Germinal center (tissue), 1 donor: Measurements from ENCODE around the gene RPN2.
A peak's percentile ranks its signal among the peaks of the same experiment; 100 is the strongest.

ENCODE experiments used
- DNase-seq: peaks from one replicate; pipeline ENCODE4 v3.0.0; 2012; ENCODE audit warnings: mixed read lengths, low spot score

The RPN2 gene

DNA sequence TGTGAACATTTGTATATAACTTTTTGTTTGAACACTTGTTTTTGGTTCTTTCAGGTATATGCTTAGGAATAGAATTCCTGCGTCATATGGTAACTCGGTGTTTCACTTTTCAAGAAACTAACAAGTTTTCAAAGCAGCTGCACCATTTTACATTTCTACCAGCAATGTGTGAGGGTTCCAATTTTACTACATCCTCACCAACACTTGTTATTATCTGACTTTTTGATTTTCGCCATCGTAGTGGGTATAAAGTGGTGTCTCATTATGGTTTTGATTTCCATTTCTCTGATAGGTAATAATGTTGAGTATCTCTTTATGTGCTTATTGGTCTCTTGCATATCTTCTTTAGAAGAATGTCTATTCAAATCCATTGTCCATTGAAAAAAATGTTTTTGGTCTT, 39.8 kb downstream of the RPN2 start:
- no peak for DNase-seq

DNA sequence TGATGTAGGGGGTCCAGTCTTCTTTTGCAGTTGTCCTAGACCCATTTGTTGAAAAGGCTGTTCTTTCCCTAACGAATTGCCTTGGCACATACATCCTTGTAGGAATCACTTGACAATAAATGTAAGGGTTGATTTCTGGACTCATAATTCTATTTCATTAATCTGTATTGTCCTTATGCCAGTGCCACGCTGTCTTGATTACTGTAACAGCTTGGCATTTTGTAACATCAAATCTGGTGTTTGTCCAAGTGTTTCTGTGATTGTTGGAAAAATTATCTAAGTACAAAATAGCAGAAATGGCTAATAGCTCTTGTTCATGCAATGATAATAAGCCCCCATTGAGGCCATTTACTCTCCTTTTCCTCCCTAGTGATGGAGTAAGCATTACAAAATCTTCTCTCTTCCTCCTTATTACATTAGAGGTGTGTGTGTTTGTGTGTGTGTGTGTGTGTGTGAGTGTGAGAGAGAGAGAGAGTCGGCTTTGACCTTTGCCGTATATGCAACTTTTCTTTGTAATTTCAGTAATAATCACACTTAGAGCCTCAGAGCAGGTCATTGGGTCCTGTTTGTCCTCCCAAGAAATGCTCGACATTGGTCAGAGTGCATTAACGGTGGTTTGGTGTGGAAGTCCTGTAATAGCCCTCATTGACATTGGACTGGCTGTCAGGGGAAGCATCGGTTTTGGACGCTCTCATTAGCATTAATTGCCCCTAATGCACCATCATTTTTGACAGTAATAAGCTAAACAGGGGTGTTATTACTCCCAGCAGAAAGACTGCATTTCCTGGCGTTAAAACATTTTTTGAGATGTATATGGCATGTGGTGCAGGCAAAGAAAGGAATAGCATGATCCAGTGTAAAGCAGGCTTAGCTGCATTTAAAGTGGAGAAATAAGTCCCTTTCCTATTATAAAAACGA, 40.9 kb downstream of the RPN2 start:
- no peak for DNase-seq

DNA sequence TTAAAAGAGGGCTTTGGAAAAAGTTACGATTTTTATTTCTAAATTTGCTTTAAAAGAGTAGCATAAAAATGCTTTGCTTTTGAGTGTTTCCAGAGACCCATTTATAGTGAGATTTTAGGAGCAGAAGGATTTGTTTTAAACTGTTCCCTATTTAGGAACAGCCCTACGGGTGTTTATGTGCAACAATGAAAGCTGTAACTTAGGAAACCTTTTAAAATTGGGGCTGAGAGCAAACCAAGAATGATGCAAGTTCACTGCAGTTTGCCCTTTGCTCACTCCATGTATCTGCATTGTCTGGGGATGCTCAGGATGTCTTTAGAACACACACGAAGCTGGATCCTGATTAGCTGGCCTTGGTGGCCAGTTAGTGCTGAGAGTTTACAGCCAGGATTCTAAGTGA, 41.6 kb downstream of the RPN2 start:
- DNase-seq: no peak

DNA sequence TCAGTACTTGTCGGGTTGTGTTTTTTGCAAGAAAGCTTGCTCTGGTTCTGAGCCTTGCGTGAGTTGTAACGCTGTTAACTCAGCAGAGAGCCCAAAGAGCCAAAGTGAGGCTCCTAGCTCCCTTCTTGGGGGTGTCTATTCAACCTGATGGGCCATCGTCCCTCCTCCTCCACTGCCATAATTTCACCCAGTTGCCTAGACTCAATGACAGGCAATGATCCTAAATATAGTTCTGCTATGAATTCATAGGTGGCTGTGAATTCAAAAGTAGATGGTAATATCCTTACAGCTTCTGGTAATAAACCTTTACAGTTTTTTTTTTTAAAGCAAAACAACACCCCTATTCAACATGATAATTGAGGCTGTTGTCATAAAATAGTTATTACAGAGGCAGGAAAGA, 43.0 kb downstream of the RPN2 start:
- no peak for DNase-seq

DNA sequence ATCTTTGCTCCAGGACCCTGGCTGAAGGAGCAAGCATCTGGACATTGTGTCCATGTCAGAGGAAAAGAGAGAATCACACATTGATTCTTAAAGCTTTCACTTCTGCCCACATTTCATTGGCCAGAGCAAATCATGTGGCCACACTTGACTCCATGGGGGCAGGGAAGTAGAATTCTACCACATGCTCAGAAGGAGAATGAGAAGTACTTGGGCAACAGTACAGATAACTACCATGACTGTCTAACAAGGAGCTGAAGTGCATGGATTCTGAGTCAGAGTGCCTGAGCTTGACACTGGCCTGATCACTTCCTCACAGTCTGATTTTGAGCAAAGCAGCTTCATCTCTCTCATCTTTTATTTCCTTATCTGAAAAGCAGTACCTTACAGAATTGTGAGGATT, 43.9 kb downstream of the RPN2 start:
- DNase-seq: peak; percentile 14

DNA sequence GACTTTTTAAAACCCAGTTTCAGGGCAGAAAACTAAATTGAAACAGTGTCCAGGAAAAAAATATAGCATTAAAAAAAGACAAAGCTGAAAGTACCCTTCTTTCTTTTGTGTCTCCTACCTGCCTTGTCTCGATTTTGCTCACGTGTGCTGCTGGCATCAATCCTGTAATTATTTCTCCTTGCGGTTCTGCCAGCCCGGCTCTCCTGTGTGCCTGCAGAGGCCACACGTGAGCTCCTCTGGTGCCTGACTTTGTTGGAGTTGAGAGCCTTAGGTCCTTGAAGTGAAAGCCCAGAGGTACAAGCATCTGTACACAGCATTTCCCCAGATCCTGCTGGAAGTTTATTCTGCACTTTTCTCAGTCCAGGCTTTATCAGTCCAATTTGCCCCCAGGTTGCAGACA, 46.0 kb downstream of the RPN2 start:
- no peak for DNase-seq

DNA sequence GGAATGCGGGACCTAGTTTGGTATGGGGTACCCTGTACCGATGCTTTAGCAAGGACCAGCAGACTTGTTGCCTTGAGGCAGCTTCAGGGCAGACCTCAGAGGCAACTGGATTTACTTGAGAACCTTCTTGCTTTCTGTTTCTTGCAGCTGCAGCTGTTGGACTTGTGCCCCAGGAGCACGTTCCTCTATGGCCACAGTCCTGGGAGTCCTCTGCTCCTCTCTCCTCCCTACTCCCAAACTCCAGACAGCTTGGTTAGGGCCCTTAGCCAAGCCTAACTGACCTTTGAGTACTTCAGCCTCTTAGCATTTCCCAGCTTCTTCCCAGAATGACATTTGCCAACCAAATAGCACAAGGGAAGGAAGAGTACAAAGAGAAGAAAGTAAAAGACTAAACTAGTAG, 47.8 kb downstream of the RPN2 start:
- DNase-seq: no peak

DNA sequence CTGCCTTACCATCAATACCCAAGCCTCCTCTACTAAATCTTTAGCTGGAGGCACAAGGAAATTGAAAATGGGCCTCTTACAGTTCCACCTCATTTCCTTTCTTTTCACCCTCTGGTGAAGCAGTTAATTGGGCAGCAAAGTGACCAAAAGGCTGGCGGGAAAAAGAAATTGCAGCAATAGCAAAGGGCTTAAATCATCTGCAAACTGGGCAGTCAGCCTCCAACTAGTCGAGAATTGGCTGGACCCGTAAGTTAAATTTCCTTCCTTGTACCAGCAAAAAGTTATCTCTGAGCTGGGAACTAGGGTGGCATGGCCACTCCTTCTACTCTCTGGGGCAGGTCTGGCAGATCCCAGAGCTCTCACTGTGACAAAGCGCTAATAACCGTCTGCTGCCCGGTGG, 49.0 kb downstream of the RPN2 start:
- DNase-seq: no peak

DNA sequence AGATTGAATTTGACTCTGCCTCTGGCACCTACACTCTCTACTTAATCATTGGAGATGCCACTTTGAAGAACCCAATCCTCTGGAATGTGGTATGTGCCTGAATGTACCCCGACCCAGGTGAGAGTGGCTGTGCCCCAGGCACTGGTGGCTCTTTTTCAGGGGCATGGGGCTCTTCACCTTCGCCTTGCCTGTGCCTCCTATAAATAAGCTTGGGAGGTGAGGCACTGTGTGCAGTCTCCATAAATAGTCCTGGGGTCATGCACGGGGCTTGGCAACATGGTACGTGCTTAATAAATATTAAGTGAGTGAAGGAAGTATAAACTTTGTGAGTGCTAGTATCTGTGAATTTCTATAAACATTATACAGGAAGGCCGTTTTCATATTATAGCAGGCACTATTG, 49.5 kb downstream of the RPN2 start:
- DNase-seq: no peak

DNA sequence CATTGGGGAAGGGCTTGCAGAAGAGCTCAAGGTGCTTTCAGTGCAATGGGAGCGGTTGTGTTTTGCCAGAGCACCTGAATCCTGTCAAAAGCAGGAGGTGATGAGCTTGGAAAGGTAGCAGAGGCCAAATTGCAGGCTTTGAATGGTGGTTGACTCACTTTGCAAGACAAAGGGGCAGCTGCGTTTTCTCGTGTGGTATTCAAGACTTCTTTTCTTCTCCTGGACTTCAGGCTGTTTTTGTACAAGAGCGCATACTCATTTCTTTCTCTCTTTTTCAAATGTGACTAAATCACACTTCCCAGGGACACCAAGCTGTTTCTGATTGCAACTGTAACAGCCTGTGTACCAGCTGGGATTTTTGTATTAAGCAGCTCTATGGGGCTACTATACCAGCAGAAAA, 50.2 kb downstream of the RPN2 start:
- no peak for DNase-seq

DNA sequence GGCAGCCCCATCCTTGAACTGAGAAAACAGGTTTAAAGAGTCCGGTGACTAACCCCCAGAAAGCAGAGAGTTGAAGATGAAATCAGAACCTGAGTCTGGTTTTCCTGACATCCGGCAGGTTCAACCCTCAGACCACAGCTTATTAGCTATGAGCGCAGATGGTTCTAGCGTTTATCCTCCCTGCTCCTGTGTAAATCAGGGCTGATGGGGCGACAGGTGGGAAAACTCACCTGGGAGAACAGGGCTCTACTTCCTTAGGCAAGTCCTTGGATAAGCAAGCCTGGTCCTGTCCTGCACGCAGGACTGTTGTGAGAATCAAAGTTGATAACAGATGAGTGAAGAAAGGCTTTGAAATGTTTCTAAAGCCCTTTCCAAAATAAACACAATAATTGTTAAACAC, 51.1 kb downstream of the RPN2 start:
- DNase-seq: no peak

DNA sequence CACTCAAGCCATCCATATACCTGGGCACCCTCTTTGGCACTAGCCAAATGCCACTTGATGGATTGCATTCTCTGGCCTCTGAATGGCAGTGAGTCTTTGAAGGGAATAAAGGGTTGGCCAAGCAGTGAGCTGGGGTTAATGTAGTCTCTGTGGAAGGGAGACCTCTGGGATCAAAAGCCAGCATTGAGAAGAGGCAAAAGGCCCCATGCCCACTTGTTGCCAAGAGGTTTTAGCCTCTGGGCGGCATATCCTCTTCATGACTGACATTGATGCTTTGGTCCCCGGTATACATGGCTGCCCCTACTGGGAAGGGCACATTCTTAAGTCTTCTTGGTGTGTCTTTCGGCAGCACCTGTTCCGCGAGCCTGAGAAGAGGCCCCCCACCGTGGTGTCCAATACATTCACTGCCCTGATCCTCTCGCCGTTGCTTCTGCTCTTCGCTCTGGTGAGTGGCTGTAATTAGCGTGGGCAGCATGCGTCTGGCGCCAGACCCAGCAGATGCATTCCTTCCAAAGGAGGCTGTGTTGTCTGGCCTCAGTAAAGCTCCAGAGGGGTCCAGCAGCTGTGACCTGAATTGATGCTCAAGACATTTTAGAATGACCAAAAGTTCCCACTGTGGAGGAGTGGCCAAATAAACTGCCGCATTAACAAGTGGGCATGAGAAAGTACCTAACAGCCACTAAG, 53.0 kb downstream of the RPN2 start:
- DNase-seq: no peak

DNA sequence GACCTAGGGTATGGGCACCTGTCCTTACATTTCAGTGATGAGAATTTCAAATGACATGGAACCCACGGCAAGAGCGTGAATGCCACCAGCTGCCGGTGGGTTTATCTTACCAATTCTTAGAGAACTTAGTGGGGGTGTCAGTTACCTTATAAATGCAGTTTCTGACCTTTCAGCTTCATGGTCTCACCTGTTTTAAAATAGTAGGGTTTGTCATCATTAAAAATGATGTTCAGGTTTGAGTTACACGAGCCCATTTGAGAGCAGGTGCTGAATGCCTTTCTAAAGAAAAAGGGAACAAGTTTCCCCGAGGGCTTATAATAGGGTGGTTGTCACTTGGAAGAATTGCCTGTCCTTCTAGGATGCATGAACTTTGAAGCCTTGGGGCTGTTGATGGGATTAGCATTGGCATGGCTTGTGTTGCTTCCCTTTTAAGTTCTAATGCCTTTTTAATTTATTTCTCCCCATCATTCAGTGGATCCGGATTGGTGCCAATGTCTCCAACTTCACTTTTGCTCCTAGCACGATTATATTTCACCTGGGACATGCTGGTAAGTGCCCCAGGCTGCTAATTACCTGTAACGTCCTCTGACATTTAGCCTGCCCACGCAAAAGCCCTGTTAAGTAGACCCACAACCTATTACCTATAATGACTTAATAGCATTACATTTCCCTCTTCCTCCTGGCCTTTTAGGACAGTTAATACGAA, 54.6 kb downstream of the RPN2 start:
- no peak for DNase-seq

DNA sequence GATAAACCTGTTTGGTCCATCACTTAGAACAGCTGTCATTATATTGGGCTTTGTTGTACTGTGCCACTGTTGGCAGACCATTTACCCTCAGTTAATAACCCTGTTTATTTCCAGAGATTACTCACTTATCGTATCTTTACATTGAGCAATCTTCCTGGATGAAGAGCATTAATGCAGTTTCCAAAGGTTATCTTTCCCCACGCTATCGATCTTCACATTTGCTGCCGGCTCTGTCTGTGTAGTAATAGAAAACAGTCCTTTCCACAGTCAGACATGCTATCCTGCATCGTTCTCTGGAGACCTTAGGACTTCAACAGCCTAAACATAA, 55.1 kb downstream of the RPN2 start:
- no peak for DNase-seq

DNA sequence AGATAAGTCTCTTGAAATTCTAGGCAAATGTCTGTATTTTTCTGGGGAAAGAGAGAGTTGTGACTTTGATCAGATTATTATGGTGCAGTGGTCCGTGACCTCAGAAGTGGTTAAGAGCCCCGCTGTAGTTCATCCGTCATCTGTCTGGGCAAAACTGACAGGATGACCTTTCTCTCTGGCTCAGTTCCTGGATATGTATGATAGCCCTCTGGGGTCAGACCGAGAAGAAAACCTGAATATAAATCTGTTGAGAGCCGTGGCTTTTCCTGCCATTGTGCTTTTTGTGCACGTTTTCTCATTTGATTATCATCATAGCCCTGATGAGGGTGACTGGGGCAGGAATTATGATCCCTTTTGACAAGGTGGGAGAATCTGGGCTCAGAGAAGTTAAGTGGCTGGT, 55.9 kb downstream of the RPN2 start:
- no peak for DNase-seq

DNA sequence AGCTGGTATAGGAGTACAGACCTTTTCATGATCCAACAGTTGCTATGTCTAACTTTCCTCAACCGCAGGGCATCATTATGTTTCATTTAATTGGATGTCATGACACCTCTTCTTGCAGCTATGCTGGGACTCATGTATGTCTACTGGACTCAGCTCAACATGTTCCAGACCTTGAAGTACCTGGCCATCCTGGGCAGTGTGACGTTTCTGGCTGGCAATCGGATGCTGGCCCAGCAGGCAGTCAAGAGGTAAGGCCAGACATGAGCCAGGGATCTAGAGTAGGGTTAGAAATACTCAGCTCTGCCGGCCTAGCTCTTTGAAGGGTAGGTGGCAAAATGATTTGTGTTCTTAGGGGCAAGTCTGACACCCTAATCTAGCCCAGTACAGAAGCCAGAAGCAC, 57.3 kb downstream of the RPN2 start:
- DNase-seq: no peak

DNA sequence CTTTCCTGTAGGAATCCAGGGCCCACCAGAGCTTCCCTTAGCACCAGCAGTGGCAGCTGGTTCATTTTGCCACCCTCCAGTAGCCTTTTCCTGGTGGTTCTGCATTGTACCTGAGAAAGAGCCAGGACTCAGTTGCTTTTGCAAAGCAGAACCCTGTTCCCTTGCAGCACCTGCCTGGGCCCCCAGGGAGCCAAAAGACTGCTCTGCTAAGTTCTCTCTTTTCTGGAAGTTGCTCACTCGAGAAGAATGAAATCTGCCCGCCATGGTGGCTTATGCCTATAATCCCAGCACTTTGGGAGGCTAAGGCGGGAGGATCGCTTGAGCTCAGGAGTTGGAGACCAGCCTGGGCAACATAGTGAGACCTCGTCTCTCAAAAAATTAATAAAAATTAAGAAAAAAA, 58.5 kb downstream of the RPN2 start:
- no peak for DNase-seq

DNA sequence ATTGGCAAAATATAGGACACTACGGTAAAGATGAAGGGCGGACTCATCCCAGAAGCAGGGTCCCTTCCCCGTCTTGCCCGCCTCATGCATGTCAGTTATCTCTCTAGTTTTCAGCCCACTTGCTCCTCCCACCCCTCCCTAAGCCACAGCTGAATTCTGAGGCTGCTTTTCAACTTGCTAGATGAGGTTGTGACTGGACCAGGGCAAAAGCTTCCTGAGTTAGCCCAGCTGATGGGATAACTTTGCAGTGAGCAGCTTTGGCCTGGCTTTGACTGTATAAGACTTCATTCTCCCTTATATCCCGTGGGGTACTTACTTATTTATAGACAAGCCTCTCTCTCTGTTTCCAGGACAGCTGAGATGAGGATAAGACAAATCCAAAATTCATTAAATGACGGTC, 59.3 kb downstream of the RPN2 start:
- DNase-seq: no peak

DNA sequence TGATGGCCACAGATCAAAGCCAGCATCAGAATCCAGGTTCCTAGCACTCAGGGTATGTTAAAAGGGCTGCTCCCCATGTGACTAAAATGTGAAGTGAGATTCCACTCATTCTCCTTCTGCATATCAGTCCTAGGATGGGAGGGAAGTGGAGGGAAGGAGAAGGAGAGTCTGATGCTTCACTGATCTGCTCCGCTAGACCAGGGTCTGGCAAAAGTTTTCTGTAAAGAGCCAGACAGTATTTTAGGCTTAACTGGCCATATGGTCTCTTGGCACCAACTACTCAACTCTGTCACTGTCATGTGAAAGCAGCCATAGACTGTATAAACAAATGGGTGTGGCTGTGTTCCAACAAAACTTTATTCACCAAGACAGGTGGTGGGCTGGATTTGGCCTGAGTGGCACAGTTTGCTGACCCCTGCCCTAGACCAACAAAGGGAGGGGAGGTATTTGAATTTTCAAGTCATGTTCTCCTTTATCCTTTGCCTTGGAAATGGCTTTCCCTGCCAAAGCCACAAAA, 59.9 kb downstream of the RPN2 start:
- DNase-seq: no peak

DNA sequence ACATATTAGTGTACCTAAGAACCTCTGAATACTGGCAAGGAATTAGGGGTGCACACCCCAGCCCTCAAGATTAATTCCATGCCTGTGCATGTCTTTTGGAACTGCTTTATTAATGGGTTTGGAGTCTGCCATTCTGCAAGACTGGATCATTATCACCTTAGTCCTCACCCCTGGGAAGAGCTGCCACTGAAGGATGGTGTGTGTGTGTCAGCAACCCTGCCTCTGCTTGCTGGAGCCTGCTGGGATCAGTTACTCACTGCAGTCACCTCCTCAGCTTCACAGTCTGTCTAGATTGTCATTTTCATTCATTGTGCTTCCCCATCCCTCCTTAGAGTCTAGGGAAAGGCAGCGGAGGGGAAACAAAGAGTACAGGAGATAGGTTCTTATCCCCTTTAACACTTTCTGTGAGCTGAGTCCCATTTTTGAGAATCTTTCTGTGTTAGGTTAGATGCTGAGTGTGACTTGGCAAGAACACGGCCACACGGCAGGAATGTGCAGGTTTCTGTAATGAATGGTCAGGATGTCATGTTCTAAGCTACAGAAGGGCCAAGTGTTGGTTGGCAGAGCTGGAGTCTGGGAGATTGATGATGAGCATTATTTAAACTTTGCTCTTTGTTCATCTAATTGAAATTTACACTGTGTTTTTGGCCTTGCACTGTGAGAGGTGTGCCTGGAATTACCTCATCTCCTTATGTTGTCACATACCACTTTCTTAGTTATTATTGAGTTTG, 61.4 kb downstream of the RPN2 start:
- no peak for DNase-seq

DNA sequence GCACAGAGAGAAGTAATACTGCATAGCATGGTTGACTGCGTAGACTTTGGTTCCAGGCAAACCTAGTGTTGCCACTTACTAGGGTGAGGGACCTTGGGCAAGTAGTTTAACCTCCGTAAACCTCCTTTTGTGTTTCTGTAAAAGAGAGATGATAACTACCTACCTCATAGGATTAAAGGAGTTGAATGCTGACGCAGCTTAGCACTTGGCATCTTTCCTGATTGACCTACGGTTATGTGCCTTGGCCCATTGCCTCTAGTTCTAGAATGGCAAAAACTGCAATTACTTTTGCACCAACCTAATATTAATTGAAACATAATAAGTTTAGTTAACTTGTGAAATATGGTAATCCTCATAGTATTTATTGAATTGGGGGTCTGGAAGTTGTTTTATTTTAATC, 63.4 kb downstream of the RPN2 start:
- no peak for DNase-seq
